Endometrial microvascular endothelial cells (primary cell): ENCODE results near the gene NSMCE4A. TPM values are rescaled to one million over a fixed set of nuclear protein-coding genes. Genes with fewer than 3 reads are reported as not detected.
"Not testable (repeated sequence)": the region's sequence is repeated elsewhere in the genome, so short reads cannot be mapped to it uniquely, and the experiment has no call there.

Experiments used
- in situ Hi-C: cut with HindIII; loops from 2 replicates; pipeline ENCODE4 v1.10.0; 2017; ENCODE audit warnings: low sequenced_read_pairs, low pct_unique_long_range_greater_than_20kb; ENCODE audit errors: inconsistent ontology term
- total RNA-seq: library from RNA; depleted of rRNA; stranded (reverse); fragments of >200 nt; gene quantifications from one replicate; pipeline ENCODE4 v1.2.3, GENCODE V29; 2015; ENCODE audit errors: inconsistent ontology term

Gene NSMCE4A
- total RNA-seq, 1 donor from 2014 or later = 84.0 TPM

GRCh38 chr10:121947343-121948330 lies 27.4 kb downstream of the NSMCE4A start:
- in situ Hi-C loops = no loop called here

- in situ Hi-C loops = no loop called here
Observed at GRCh38 chr10:121942749-121943416, 32.1 kb downstream of the NSMCE4A start.

- in situ Hi-C loops = no loop called here
Observed at GRCh38 chr10:121941532-121941931, 33.5 kb downstream of the NSMCE4A start.

- in situ Hi-C loops = no loop called here
Observed at GRCh38 chr10:121936295-121936694, 38.7 kb downstream of the NSMCE4A start.

GRCh38 chr10:121935702-121936101 lies 39.3 kb downstream of the NSMCE4A start:
- in situ Hi-C loops = no loop called here

- in situ Hi-C loops = not testable (repeated sequence)
Observed at GRCh38 chr10:121930268-121931085, 44.5 kb downstream of the NSMCE4A start.

GRCh38 chr10:121929585-121930267 lies 45.3 kb downstream of the NSMCE4A start:
- in situ Hi-C loops = not testable (repeated sequence)

- in situ Hi-C loops = no loop called here
Observed at GRCh38 chr10:121928528-121928884, 46.5 kb downstream of the NSMCE4A start.

GRCh38 chr10:121927841-121928527 lies 47.0 kb downstream of the NSMCE4A start, which contains the start of gene ATE1:
ATE1 (minus strand) TSS chr10:121928031; CDS start chr10:121927949, 82 bp downstream.
- in situ Hi-C loops = no loop called here

GRCh38 chr10:121927318-121927840 lies 47.6 kb downstream of the NSMCE4A start:
- in situ Hi-C loops = no loop called here

GRCh38 chr10:121926671-121927317 lies 48.2 kb downstream of the NSMCE4A start:
- in situ Hi-C loops = no loop called here

- in situ Hi-C loops = no loop called here
Observed at GRCh38 chr10:121926157-121926556, 48.9 kb downstream of the NSMCE4A start.

GRCh38 chr10:121921238-121921931 lies 53.6 kb downstream of the NSMCE4A start:
- in situ Hi-C loops = no loop called here

- in situ Hi-C loops = no loop called here
Observed at GRCh38 chr10:121919666-121920065, 55.4 kb downstream of the NSMCE4A start.

GRCh38 chr10:121918800-121919199 lies 56.2 kb downstream of the NSMCE4A start:
- in situ Hi-C loops = not testable (repeated sequence)

- in situ Hi-C loops = no loop called here
Observed at GRCh38 chr10:121914661-121915060, 60.4 kb downstream of the NSMCE4A start.

GRCh38 chr10:121911421-121911697 lies 63.7 kb downstream of the NSMCE4A start:
- in situ Hi-C loops = no loop called here
